Osteocyte (in vitro differentiated cells): Measurements from ENCODE around the gene ILRUN. TPM values are rescaled to one million over a fixed set of nuclear protein-coding genes. Genes with fewer than 3 reads are reported as not detected.
"Not testable (repeated sequence)": the region's sequence is repeated elsewhere in the genome, so short reads cannot be mapped to it uniquely, and the experiment has no call there.

Experiments
- DNase-seq: peaks from one replicate; pipeline ENCODE4 v3.0.0; 2021; ENCODE audit warnings: mixed read lengths; ENCODE audit not compliant: unreplicated experiment; ENCODE audit errors: extremely low spot score
- H3K27ac Mint-ChIP-seq: one replicate; pipeline ENCODE4 v1.8.0; 2021; ENCODE audit warnings: mild to moderate bottlenecking, mixed read lengths; ENCODE audit not compliant: unreplicated experiment
- H3K27me3 Mint-ChIP-seq: one replicate; pipeline ENCODE4 v1.8.0; 2021; ENCODE audit warnings: mixed read lengths; ENCODE audit not compliant: unreplicated experiment
- H3K36me3 Mint-ChIP-seq: one replicate; pipeline ENCODE4 v1.8.0; 2021; ENCODE audit warnings: mixed read lengths; ENCODE audit not compliant: unreplicated experiment
- H3K4me1 Mint-ChIP-seq: one replicate; pipeline ENCODE4 v1.8.0; 2021; ENCODE audit warnings: mixed read lengths; ENCODE audit not compliant: unreplicated experiment
- H3K4me3 Mint-ChIP-seq: one replicate; pipeline ENCODE4 v1.8.0; 2021; ENCODE audit warnings: mild to moderate bottlenecking, moderate library complexity, mixed read lengths; ENCODE audit not compliant: unreplicated experiment
- H3K9me3 Mint-ChIP-seq: one replicate; pipeline ENCODE4 v1.8.0; 2021; ENCODE audit warnings: mixed read lengths; ENCODE audit not compliant: unreplicated experiment
- CTCF ChIP-seq: fragments of 200-600 bp; sonication (generic); IDR thresholded peaks from 2 replicates; pipeline ENCODE4 v1.5.0; 2021; ENCODE audit warnings: antibody characterized with exemption, mild to moderate bottlenecking, moderate library complexity
- total RNA-seq: library from RNA; stranded (reverse); gene quantifications from 2 replicates; pipeline ENCODE4 v1.2.1, GENCODE V29; 2021

Gene ILRUN
- total RNA-seq, 1 donor from 2014 or later: 50.2 TPM

GRCh38 chr6:34657307-34657978 lies 39.1 kb downstream of the ILRUN start:
- H3K4me1 Mint-ChIP-seq: peaks cover 54% of the 10 kb centered on the region
- H3K27ac Mint-ChIP-seq: peak overlapping the region; percentile 98
- H3K27me3 Mint-ChIP-seq: no peaks in the 10 kb centered on the region
- no peak for DNase-seq
- H3K9me3 Mint-ChIP-seq: no peaks in the 10 kb centered on the region
- peak overlapping the region; percentile 78 for H3K4me3 Mint-ChIP-seq
- H3K36me3 Mint-ChIP-seq: peaks cover 10% of the 10 kb centered on the region
- TF ChIP-seq CTCF: no peak

DNA sequence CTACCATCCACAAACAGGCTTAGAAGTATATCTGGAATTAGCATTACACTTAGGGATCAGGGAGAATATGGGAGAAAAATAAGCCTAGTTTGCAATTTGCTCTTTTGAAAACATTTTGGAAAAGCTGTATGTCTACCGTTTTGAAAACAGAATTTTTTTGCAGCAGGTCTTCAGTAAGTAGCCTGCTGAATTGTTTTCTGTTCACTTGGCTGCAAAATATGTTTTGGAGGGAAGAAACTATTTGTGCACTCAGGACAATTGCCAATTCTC lies 39.6 kb downstream of the ILRUN start:
- peaks cover 10% of the 10 kb centered on the region for H3K36me3 Mint-ChIP-seq
- TF ChIP-seq CTCF: no peak
- peaks cover 54% of the 10 kb centered on the region for H3K4me1 Mint-ChIP-seq
- peak overlapping the region; percentile 78 for H3K4me3 Mint-ChIP-seq
- DNase-seq: no peak
- no peaks in the 10 kb centered on the region for H3K27me3 Mint-ChIP-seq
- peak overlapping the region; percentile 98 for H3K27ac Mint-ChIP-seq
- H3K9me3 Mint-ChIP-seq: no peaks in the 10 kb centered on the region

DNA sequence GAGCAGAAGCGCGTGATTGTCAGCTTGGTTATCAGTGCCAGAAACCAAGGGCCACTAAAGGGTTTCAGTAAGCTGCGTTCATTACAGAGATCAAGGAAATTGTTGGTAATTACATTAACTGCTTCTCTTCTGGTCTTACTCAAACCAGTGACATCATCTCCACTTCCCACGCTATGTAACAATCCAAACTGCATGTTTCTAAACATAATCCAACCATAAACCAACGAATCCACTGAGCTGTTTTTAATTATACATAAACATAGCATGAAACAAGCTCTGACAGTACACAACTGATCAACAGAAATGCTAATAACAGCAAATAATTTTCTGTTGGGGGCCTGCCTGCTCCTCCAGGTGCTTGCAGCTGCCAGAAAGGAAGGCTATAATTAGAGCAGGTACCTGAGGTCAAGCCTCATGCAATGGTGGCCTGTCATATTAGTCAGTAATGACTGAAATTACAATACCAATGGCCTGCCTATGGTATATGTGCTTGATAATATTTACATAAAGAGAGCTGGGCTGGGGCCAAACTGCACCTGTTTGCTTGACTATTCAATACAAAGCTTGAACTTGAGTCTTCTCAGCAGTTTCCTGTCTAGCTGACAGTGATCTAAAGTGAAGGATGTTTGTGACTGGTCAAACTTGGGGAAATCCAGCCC lies 40.1 kb downstream of the ILRUN start:
- no peaks in the 10 kb centered on the region for H3K9me3 Mint-ChIP-seq
- H3K27ac Mint-ChIP-seq: peak overlapping the region; percentile 98
- H3K36me3 Mint-ChIP-seq: peaks cover 9% of the 10 kb centered on the region
- no peaks in the 10 kb centered on the region for H3K27me3 Mint-ChIP-seq
- peaks cover 52% of the 10 kb centered on the region for H3K4me1 Mint-ChIP-seq
- TF ChIP-seq CTCF: no peak
- H3K4me3 Mint-ChIP-seq: peak overlapping the region; percentile 78
- DNase-seq: no peak

DNA sequence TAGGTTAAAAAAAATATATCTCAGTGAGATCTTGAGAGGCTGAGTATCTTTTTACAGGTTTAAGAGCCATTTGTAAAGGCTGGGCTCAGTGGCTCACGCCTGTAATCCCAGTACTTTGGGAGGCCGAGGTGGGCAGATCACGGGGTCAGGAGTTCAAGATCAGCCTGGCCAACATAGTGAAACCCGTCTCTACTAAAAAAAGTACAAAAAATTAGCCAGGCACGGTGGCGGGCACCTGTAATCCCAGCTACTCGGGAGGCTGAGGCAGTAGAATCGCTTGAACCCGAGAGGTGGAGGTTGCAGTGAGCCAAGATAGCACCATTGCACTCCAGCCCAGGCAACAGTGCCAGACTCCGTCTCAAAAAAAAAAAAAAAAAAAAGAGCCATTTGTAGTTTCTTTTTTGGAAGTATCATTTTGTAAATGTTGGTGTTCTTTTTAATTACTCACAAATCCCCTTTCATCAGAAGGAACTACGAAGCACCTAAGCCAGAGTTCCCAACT lies 40.6 kb downstream of the ILRUN start:
- not testable (repeated sequence) for H3K36me3 Mint-ChIP-seq, DNase-seq, H3K27me3 Mint-ChIP-seq, H3K9me3 Mint-ChIP-seq, H3K4me3 Mint-ChIP-seq
- Mint-ChIP-seq H3K4me1 (peaks cover 46% of the 10 kb centered on the region), H3K27ac (peak overlapping the region; percentile 98)

- Mint-ChIP-seq H3K4me1 (peaks cover 41% of the 10 kb centered on the region), H3K27ac (no peak overlapping the region), H3K9me3 (no peaks in the 10 kb centered on the region), H3K4me3 (no peak overlapping the region), H3K36me3 (peaks cover 11% of the 10 kb centered on the region), H3K27me3 (no peaks in the 10 kb centered on the region)
- no peak for TF ChIP-seq CTCF
- no peak for DNase-seq
These were observed 42.4 kb downstream of the ILRUN start for GRCh38 chr6:34654061-34654710.
